ENCODE measurements around the gene MEA1.

DNA sequence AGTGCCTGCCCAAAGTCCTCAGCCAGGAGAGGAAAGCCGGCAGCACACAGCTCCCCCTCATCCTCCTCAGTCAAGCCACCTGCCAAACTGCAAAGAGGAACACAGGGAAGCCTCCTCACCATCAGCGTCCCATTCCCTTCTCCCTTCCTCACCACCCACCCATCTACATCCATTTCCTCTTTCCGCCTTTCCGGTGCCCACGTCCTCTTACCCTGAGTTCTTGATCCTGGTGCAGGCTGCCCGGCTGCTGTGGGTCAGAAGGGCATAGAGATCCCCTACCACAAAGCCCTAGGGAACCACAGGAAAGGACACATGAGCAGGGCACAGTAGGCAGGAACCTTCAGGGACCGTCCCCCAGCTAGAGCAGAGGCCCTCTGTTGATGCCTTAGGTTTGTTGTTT, 47.2 kb downstream of the MEA1 start:
- TF ChIP-seq POLR2A (IDR thresholded peaks at IDR 0.05; ENCODE audit: low read depth, low read length) (no peak), POLR2AphosphoS5 (IDR thresholded peaks at IDR 0.05; ENCODE audit: low read depth, low read length) (no peak), PAX5 (IDR thresholded peaks at IDR 0.05; ENCODE audit: insufficient read depth, low read length, severe bottlenecking) (no peak)
